Adrenal gland (tissue), 5 donors: ENCODE results near the gene MLLT3.

Source experiments
- CTCF ChIP-seq, 6 experiments: fragments of 450-650 bp in 4 of 6; fragments of 200-600 bp in 2 of 6; sonication (generic) in 1 of 6; IDR thresholded peaks; 1 replicate in 5 of 6; 2 replicates in 1 of 6; pipeline versions ENCODE4 v1.5.1 to v1.8.0; 2016 to 2021; ENCODE audit warnings: antibody characterized with exemption in 6 of 6, mild to moderate bottlenecking in 2 of 6, moderate library complexity in 1 of 6
- POLR2A ChIP-seq, 2 donors: fragments of 450-650 bp; IDR thresholded peaks; one replicate each; pipeline ENCODE4 v1.6.1; 2017; ENCODE audit warnings: antibody characterized with exemption in 2 of 2, mild to moderate bottlenecking in 2 of 2, moderate library complexity in 1 of 2
- donor health status: DM: no; HTN: no; CAD: no.

GRCh38 chr9:20558566-20559016 lies 63.7 kb downstream of the MLLT3 start:
- TF ChIP-seq POLR2A (IDR thresholded peaks at IDR 0.05) (no peak), CTCF (IDR thresholded peaks at IDR 0.05) (no peak)
